GM18520 (cell line): ENCODE data around the gene SHISAL2A.

Experiments
- ATAC-seq: cut with Tn5 transposase; IDR thresholded peaks from one replicate; pipeline ENCODE4 v1.9.1; 2021; ENCODE audit not compliant: unreplicated experiment

The SHISAL2A gene

DNA sequence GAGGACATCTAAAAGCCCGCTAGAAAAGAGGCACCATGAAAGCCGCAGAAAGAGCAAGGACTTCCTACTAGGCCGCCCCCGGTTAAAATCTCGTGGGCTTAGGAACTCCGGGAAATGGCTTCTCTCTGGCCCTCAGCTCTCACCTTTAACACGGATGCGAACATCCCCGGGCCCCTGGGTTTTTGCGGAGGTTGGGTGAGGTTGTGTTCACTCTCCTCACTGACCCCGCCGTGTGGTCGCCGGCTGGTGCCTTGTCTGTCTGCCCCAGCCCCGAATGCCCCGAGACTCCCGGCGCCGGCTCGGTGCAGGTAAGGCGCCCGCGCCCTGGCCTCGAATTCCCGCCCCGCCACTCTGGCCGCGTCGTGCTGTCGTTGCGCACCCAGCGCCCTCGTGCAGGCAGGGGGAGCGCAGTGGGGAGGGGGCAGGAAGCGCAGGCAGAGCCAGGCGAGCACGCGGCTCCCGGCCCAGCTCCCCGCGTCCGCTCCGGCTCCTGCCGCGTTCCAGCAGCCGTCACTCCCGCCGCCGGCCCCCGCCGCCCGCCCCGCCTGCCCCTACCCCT is at the start of gene SHISAL2A:
TSS of gene SHISAL2A (plus strand) at position 437 of the 559 bp plus-strand sequence. CDS start 326 bp downstream, outside the sequence.
- no peak for ATAC-seq

GRCh38 chr1:52585474-52585873 is 47.5 kb upstream of the SHISAL2A start:
- no peak for ATAC-seq

DNA sequence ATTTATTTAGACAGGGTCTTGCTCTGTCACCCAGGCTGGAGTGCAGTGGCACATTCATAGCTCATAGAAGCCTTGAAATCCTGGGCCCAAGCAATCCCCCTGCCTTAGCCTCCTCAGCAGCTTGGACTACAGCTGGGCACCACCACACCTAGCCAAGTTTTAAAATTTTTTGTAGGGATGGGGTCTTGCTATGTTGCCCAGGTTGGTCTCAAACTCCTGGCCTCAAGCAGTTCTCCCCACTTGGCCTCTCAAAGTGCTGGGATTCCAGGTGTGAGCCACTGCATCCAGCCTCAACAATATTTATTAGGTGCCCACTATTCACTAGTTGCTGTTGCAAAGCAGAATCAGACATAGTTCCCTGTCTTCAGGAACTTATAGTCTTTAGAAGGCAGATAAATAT is 44.9 kb upstream of the SHISAL2A start:
- no peak for ATAC-seq

GRCh38 chr1:52588535-52588934 is 44.4 kb upstream of the SHISAL2A start:
- no peak for ATAC-seq

- no peak for ATAC-seq
Measured at GRCh38 chr1:52590266-52590665, 42.7 kb upstream of the SHISAL2A start.

- ATAC-seq: no peak
Measured at GRCh38 chr1:52592637-52593323, 40.2 kb upstream of the SHISAL2A start.

DNA sequence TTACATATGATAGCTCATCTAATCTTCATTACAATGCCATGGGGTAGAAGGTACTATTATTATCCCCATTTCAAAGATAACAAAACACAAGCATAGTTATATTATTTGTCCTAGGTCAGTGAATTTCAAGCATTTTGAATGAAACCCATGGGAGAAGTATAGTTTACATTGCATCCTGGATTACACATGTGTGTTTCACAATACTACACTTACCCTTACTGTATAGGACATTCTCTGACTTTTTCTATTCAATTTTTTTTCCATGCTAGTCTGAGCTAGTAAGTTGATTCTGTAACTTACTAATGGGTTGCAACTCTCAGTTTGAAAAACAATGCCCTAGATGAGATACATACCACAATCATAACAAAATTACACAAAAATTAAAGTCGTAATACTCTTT is 39.5 kb upstream of the SHISAL2A start:
- no peak for ATAC-seq

DNA sequence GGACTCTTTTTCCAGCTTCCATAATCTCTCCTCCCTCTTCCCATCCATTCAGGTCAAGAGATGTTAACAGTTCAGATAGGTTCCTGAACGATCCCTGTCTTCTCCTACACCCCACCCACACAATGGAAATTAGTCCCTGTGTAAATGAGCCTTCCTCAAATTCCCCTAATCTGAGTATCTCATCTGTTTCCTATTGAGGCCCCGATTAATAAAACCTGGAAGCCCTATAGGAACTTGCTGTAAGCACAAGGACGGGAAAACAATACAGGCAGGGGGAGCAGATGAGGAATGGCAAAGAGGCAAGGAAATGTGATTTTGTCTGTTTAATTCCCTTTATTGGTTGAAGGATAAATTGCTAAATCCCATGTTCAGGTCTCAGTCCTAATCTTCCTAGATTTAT is 37.9 kb upstream of the SHISAL2A start:
- ATAC-seq: no peak

- no peak for ATAC-seq
Measured at GRCh38 chr1:52597912-52598311, 35.1 kb upstream of the SHISAL2A start.

DNA sequence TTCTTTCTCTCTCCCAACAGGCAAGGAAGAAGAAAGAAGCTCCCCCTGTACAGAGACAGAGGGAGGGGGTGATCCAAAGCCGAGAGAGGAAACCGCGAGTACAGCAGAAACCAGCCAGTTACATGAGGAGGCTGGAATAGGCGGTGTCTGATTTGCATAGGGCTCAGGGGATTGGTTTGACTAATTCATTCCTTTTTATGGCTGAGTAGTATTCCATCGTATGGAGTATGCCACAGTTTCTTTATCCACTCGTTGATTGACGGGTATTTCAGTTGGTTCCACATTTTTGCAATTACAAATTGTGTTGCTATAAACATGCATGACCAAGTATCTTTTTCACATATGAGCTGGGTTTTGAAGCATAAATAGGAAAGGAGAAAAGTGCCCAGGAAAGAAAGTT is 34.2 kb upstream of the SHISAL2A start:
- no peak for ATAC-seq

- no peak for ATAC-seq
Measured at GRCh38 chr1:52599236-52599635, 33.7 kb upstream of the SHISAL2A start.

GRCh38 chr1:52600533-52601179 is 32.3 kb upstream of the SHISAL2A start:
- ATAC-seq: no peak

GRCh38 chr1:52601519-52601918 is 31.4 kb upstream of the SHISAL2A start:
- ATAC-seq: no peak

GRCh38 chr1:52601991-52602855 is 30.7 kb upstream of the SHISAL2A start, which contains the start of gene GPX7:
Gene GPX7 (plus strand): TSS chr1:52602371. CDS start chr1:52602410, 39 bp downstream.
- ATAC-seq: no peak

GRCh38 chr1:52602856-52603600 is 29.9 kb upstream of the SHISAL2A start:
- no peak for ATAC-seq

- ATAC-seq: no peak
Measured at GRCh38 chr1:52603630-52604029, 29.3 kb upstream of the SHISAL2A start.

- no peak for ATAC-seq
Measured at GRCh38 chr1:52604063-52604770, 28.8 kb upstream of the SHISAL2A start.

GRCh38 chr1:52613636-52614373 is 19.2 kb upstream of the SHISAL2A start:
- no peak for ATAC-seq

GRCh38 chr1:52614671-52615070 is 18.3 kb upstream of the SHISAL2A start:
- ATAC-seq: no peak
